GM18526 (cell line): Measurements from ENCODE around the gene BTBD9.

ENCODE experiments used
- POLR2A ChIP-seq: IDR thresholded peaks from 3 replicates; pipeline ENCODE4 v1.6.1; 2011; ENCODE audit not compliant: insufficient read length; ENCODE audit errors: extremely low read depth

Gene BTBD9

GRCh38 chr6:38656896-38657295, 17.2 kb upstream of the BTBD9 start:
- TF ChIP-seq POLR2A: no peak

GRCh38 chr6:38654263-38654662, 14.5 kb upstream of the BTBD9 start:
- no peak for TF ChIP-seq POLR2A

GRCh38 chr6:38651121-38651784, 11.5 kb upstream of the BTBD9 start:
- TF ChIP-seq POLR2A: no peak

- TF ChIP-seq POLR2A: no peak
Measured at GRCh38 chr6:38650207-38650752, 10.6 kb upstream of the BTBD9 start.

GRCh38 chr6:38649744-38650143, 10.0 kb upstream of the BTBD9 start:
- TF ChIP-seq POLR2A: no peak

GRCh38 chr6:38648629-38649028, 8.9 kb upstream of the BTBD9 start:
- no peak for TF ChIP-seq POLR2A

GRCh38 chr6:38646166-38646878, 6.6 kb upstream of the BTBD9 start:
- TF ChIP-seq POLR2A: no peak

- no peak for TF ChIP-seq POLR2A
Measured at GRCh38 chr6:38644951-38645350, 5.2 kb upstream of the BTBD9 start.

- TF ChIP-seq POLR2A: no peak
Measured at GRCh38 chr6:38640216-38640909, 634 bp upstream of the BTBD9 start.

GRCh38 chr6:38638941-38639497, 710 bp downstream of the BTBD9 start:
- no peak for TF ChIP-seq POLR2A

- TF ChIP-seq POLR2A: no peak
Measured at GRCh38 chr6:38637756-38638155, 2.0 kb downstream of the BTBD9 start.

GRCh38 chr6:38636027-38636426, 3.7 kb downstream of the BTBD9 start:
- no peak for TF ChIP-seq POLR2A

GRCh38 chr6:38634518-38634917, 5.2 kb downstream of the BTBD9 start:
- no peak for TF ChIP-seq POLR2A

GRCh38 chr6:38632490-38632889, 7.2 kb downstream of the BTBD9 start:
- no peak for TF ChIP-seq POLR2A

- no peak for TF ChIP-seq POLR2A
Measured at GRCh38 chr6:38631186-38631783, 8.4 kb downstream of the BTBD9 start.
